ENCODE results near the gene NEK1.
A peak's percentile ranks its signal among the peaks of the same experiment; 100 is the strongest.
"Not testable (repeated sequence)": the region's sequence is repeated elsewhere in the genome, so short reads cannot be mapped to it uniquely, and the experiment has no call there.

NEK1 gene

DNA sequence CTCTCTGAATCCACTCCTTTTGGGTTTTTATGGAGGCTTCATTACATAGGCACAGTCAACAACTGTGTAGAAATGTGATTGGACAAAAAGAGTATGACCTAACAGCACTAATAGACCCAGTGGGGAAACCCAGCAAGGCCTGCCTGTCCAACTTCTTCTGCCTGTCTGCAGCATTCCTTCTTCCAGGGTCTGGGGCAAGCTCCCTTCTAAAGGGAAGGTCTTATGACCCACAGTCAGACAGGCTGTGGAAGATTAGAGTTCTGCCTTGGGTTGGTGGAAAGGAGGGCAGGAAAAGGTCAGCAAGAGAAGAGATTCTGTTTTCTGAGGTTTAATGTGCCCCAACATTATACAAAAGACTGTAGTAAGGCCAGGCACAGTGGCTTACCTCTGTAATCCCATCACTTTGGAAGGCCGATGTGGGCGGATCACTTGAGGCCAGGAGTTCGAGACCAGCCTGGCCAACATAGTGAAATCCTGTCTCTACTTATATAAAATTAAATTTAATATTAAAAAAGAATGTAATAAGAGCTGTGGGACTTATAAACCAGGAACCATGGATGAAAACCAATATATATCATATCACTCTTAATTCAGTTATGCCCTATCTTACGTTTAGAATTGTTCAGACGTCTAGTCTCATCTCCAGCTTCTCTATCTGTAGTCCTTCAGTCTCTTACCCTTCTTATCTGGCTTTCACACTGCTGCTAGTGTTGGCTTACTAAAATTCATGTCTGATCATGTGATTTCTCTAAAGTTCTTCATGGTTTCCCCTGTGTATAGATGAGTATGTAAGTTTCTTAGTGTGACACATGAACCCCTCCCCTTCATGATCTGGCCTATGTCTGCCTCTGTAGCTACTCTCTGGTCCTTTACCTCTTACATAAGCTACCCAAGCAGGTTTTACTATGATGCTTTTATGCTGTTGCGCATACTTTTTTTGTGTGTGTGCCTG is 14.2 kb upstream of the NEK1 start:
- no peaks in the 10 kb centered on the region for H3K9me3 ChIP-seq (ENCODE audit: control insufficient read depth, insufficient read depth, low read length)
- H3K27ac ChIP-seq (ENCODE audit: low read depth, low read length) = no peak overlapping the region
- H3K27me3 ChIP-seq (ENCODE audit: control insufficient read depth, insufficient read depth, low read length) = no peaks in the 10 kb centered on the region
- no peak overlapping the region for H3K9ac ChIP-seq (ENCODE audit: low read depth, low read length)
- no peak overlapping the region for H3K4me3 ChIP-seq (ENCODE audit: low read depth, low read length)
- no peaks in the 10 kb centered on the region for H3K36me3 ChIP-seq (ENCODE audit: control insufficient read depth, insufficient read depth, low read length)
- H3K4me1 ChIP-seq (ENCODE audit: control insufficient read depth, insufficient read depth, low read length) = peaks cover 11% of the 10 kb centered on the region; the same call in 1 of the 2 replicates

DNA sequence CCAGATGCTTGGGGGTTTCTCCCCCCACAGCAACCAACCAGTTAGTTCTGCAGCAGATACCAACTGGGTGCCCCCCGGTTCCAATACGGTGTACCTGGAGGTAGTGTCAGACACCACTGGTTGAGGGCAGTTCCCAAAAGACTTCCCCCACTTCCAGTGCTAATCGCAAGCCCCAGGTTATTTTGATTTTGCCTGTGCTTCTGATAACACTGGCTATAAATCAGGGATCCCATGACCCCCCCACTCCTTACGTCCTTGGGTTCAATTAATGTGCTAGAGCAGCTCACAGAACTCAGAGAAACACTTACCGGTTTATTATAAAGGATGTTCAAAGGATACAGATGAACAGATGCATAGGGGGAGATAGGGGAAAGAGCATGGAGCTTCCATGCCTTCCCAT is 13.5 kb upstream of the NEK1 start:
- Histone ChIP-seq H3K4me3 (ENCODE audit: low read depth, low read length) (no peak overlapping the region), H3K27me3 (ENCODE audit: control insufficient read depth, insufficient read depth, low read length) (no peaks in the 10 kb centered on the region), H3K4me1 (ENCODE audit: control insufficient read depth, insufficient read depth, low read length) (peaks cover 14% of the 10 kb centered on the region; the same call in 1 of the 2 replicates), H3K27ac (ENCODE audit: low read depth, low read length) (no peak overlapping the region), H3K9me3 (ENCODE audit: control insufficient read depth, insufficient read depth, low read length) (no peaks in the 10 kb centered on the region), H3K9ac (ENCODE audit: low read depth, low read length) (no peak overlapping the region), H3K36me3 (ENCODE audit: control insufficient read depth, insufficient read depth, low read length) (no peaks in the 10 kb centered on the region)

DNA sequence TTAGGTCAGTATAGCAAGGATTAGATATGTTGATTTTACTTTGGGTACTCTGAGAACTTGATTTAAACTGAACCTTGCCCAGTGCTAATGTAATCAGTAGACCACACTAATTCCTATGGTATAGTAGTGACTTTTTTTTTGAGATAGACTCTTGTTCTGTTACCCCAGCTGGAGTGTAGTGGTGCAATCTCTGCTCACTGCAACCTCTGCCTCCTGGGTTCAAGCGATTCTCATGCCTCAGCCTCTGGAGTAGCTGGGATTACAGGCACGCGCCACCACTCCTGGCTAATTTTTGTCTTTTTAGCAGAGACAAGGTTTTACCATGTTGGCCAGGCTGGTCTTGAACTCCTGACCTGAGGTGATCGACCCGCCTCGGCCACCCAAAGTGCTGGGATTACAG is 11.6 kb upstream of the NEK1 start:
- not testable (repeated sequence) for H3K9ac ChIP-seq (ENCODE audit: low read depth, low read length); H3K4me3 ChIP-seq (ENCODE audit: low read depth, low read length); H3K9me3 ChIP-seq (ENCODE audit: control insufficient read depth, insufficient read depth, low read length); H3K27ac ChIP-seq (ENCODE audit: low read depth, low read length); H3K27me3 ChIP-seq (ENCODE audit: control insufficient read depth, insufficient read depth, low read length); H3K36me3 ChIP-seq (ENCODE audit: control insufficient read depth, insufficient read depth, low read length)
- peaks cover 14% of the 10 kb centered on the region; the same call in 1 of the 2 replicates for H3K4me1 ChIP-seq (ENCODE audit: control insufficient read depth, insufficient read depth, low read length)

DNA sequence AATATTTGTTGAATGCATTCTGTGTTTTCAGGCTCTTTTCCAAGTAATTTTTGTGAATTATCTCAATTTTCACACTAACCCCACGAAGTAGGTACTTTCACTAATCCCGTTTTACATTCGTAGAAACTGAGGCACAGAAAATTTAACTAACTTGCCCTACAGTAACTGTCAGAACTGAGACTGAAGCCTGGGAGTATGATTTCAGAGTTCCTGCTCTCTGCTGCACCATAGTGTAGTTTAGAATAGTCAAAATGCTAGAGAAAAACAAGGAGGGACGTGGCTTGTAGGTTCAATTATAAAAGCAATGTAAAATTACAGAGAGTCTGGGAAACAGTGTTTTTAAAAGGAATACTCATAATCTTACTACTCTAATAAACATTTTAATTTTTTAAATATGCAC is 10.2 kb upstream of the NEK1 start:
- Histone ChIP-seq H3K36me3 (ENCODE audit: control insufficient read depth, insufficient read depth, low read length) (no peaks in the 10 kb centered on the region), H3K4me1 (ENCODE audit: control insufficient read depth, insufficient read depth, low read length) (peaks cover 14% of the 10 kb centered on the region; the same call in 1 of the 2 replicates), H3K4me3 (ENCODE audit: low read depth, low read length) (peak overlapping the region; percentile 89), H3K27ac (ENCODE audit: low read depth, low read length) (no peak overlapping the region), H3K27me3 (ENCODE audit: control insufficient read depth, insufficient read depth, low read length) (no peaks in the 10 kb centered on the region), H3K9me3 (ENCODE audit: control insufficient read depth, insufficient read depth, low read length) (no peaks in the 10 kb centered on the region), H3K9ac (ENCODE audit: low read depth, low read length) (no peak overlapping the region)

DNA sequence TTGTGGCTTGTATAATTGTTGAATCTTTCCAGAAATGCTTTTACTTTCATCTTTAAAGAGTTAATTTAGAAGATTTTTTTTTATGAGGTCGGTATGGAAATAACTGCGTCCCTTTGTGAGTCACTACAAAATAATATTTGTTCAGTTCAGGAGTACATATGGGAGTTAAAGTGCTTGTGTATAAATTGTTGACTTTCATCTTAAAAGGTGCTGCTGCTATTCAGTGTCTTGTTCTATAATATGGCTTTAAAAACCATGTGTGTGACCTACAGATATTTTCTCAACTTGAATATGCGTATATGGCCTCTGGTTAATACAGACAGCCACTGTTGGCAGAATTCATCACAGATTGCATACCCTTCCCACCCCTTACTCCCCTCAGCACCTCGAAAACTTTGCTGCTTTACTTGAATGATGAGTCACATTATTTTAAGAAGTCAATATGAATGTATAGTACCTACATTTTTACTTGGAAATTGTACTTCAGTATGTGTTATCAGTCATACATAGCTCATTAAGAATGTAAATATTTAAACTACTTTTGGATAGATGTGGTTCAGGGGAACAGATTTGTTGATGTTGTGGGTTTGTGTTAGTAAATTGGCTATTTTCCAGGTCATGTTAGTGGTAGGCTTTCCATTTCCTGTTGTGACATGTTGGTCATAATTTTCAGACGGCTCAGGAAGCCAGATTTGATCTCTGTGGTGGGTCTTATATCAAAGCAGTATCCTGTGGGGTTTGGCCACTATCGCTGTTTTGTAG is 9.5 kb upstream of the NEK1 start:
- Histone ChIP-seq H3K36me3 (ENCODE audit: control insufficient read depth, insufficient read depth, low read length) (no peaks in the 10 kb centered on the region), H3K9me3 (ENCODE audit: control insufficient read depth, insufficient read depth, low read length) (no peaks in the 10 kb centered on the region), H3K27ac (ENCODE audit: low read depth, low read length) (no peak overlapping the region), H3K27me3 (ENCODE audit: control insufficient read depth, insufficient read depth, low read length) (no peaks in the 10 kb centered on the region), H3K4me3 (ENCODE audit: low read depth, low read length) (peak overlapping the region; percentile 89), H3K9ac (ENCODE audit: low read depth, low read length) (peak overlapping the region; percentile 39; the same call in 1 of the 2 replicates), H3K4me1 (ENCODE audit: control insufficient read depth, insufficient read depth, low read length) (peaks cover 14% of the 10 kb centered on the region; the same call in 1 of the 2 replicates)

DNA sequence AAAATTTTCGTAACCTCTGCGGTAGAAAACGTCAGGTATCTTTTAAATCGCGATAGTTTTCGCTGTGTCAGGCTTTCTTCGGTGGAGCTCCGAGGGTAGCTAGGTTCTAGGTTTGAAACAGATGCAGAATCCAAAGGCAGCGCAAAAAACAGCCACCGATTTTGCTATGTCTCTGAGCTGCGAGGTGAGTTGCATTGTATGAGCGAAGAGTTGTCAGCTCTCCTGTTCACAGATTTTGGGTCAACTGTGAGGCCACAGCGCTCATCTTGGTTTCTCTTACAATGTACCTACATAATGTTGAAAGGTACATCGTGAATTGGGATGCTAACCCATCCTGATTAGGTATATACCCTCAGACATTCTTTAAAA is 8.5 kb upstream of the NEK1 start:
- Histone ChIP-seq H3K9me3 (ENCODE audit: control insufficient read depth, insufficient read depth, low read length) (no peaks in the 10 kb centered on the region), H3K4me1 (ENCODE audit: control insufficient read depth, insufficient read depth, low read length) (peaks cover 14% of the 10 kb centered on the region; the same call in 1 of the 2 replicates), H3K4me3 (ENCODE audit: low read depth, low read length) (peak overlapping the region; percentile 89)

DNA sequence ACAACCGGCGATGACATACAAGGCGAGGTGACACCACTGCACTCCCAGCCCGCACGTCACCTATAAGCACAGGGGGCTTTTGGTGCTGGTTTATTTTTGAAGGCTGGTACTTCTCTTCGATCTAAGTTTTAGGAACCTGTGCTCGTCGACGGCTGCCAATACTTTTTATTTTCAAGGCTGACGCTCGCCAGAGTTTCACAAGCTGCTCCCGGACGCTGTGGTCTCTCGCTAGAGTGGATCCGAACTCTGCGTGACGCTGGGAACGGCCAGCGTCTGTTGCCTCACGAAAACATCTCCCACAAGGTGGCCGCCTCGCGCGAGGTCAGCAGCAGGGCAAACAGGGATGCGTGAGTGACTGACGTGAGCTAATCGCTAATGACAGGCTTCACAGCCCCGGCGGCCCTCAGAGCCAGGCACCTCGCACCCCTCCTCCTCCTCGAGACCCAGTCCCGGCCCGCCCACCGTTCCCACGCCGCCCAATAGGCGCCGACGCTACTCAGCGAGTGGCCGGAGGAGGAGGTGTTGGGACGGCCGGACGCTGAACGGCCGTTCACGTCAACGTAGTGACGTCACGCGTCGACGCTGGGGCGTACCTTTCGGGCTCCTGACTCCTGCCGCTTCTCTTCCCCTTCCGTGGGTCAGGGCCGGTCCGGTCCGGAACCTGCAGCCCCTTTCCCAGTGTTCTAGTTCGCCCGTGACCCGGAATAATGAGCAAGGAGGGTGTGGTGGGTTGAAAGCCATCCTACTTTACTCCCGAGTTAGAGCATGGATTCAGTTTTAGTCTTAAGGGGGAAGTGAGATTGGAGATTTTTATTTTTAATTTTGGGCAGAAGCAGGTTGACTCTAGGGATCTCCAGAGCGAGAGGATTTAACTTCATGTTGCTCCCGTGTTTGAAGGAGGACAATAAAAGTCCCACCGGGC is 7.8 kb upstream of the NEK1 start, which contains the start of gene CLCN3:
Gene CLCN3 (plus strand): TSS at position 621 of the 922 bp plus-strand sequence. CDS start 15,351 bp downstream, outside the sequence.
- Histone ChIP-seq H3K4me3 (ENCODE audit: low read depth, low read length) (peak within 1 kb of the TSS; percentile 89), H3K36me3 (ENCODE audit: control insufficient read depth, insufficient read depth, low read length) (no peaks in the 10 kb centered on the region), H3K9me3 (ENCODE audit: control insufficient read depth, insufficient read depth, low read length) (no peaks in the 10 kb centered on the region), H3K27ac (ENCODE audit: low read depth, low read length) (peak within 1 kb of the TSS; percentile 92), H3K9ac (ENCODE audit: low read depth, low read length) (peak within 1 kb of the TSS; percentile 90), H3K27me3 (ENCODE audit: control insufficient read depth, insufficient read depth, low read length) (no peaks in the 10 kb centered on the region), H3K4me1 (ENCODE audit: control insufficient read depth, insufficient read depth, low read length) (peaks cover 14% of the 10 kb centered on the region; the same call in 1 of the 2 replicates)

More for the DNA sequence above, 8.5 kb upstream of the NEK1 start:
- Histone ChIP-seq H3K27ac (ENCODE audit: low read depth, low read length) (peak overlapping the region; percentile 92), H3K36me3 (ENCODE audit: control insufficient read depth, insufficient read depth, low read length) (no peaks in the 10 kb centered on the region), H3K27me3 (ENCODE audit: control insufficient read depth, insufficient read depth, low read length) (no peaks in the 10 kb centered on the region), H3K9ac (ENCODE audit: low read depth, low read length) (peak overlapping the region; percentile 90)

DNA sequence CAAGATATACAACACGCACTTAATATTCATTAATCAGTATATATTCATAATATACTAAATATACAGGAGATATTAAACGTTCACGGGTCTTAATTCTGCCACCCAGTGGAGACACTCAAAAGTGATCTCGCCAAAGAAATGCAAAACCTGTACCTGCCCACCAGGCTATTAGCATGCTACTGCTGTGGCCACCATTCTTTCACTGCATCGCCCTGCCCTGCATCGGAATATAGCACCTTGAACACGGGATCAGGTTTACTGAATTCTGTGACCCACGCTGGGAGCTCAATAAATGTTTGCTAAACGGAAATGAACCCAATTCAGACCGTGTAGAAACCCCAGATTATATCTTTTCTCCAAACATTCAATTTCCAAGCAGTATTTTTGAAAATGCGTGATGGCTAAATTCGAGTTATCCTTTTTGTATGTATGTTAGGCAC is 7.2 kb upstream of the NEK1 start:
- peak overlapping the region; percentile 28; the same call in 1 of the 2 replicates for H3K9ac ChIP-seq (ENCODE audit: low read depth, low read length)
- H3K4me3 ChIP-seq (ENCODE audit: low read depth, low read length) = peak overlapping the region; percentile 89
- peaks cover 14% of the 10 kb centered on the region; the same call in 1 of the 2 replicates for H3K4me1 ChIP-seq (ENCODE audit: control insufficient read depth, insufficient read depth, low read length)
- H3K27ac ChIP-seq (ENCODE audit: low read depth, low read length) = peak overlapping the region; percentile 87
- no peaks in the 10 kb centered on the region for H3K36me3 ChIP-seq (ENCODE audit: control insufficient read depth, insufficient read depth, low read length)
- H3K9me3 ChIP-seq (ENCODE audit: control insufficient read depth, insufficient read depth, low read length) = no peaks in the 10 kb centered on the region
- no peaks in the 10 kb centered on the region for H3K27me3 ChIP-seq (ENCODE audit: control insufficient read depth, insufficient read depth, low read length)

DNA sequence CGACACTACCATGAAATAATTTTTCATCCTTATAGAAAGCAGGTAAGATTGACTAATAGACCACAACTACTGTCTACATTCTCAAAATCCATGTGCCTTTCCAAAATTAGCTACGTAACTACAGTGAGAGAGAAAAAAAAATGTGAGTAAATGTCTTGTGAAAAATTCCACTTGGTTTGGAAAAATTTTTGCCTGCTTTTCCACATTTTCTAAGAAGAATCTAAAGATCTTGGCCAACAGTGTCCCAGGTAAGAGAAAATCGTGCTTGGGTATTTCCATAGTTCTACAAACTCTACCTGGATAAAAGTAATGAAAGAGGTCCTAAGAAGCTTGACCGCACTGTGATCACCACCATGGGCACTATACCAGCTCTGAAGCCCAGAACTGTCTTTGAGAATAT is 6.6 kb upstream of the NEK1 start:
- Histone ChIP-seq H3K9ac (ENCODE audit: low read depth, low read length) (no peak overlapping the region), H3K4me3 (ENCODE audit: low read depth, low read length) (0 out of 2 replicates have a peak overlapping the region, but pooled peaks have one; percentile 89)

DNA sequence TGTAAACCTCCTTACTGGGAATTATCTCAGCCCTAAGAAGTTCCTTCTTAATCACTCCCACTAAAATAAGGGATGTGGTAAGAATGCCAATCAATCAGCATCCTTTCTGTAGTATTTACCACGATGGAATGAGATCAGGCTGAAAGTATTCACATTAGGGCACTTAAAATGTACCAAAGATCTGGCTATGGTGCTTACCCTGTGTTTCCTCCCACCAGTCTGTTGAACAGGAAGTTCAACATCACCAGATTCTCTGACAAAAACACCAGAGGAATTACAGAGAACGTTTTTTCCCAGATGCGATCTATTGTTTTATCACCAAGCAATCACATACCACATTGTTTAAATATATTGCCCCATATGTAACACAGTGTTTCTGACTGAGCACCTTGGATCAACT is 5.9 kb upstream of the NEK1 start:
- Histone ChIP-seq H3K9me3 (ENCODE audit: control insufficient read depth, insufficient read depth, low read length) (no peaks in the 10 kb centered on the region), H3K4me3 (ENCODE audit: low read depth, low read length) (no peak overlapping the region), H3K9ac (ENCODE audit: low read depth, low read length) (no peak overlapping the region), H3K27ac (ENCODE audit: low read depth, low read length) (no peak overlapping the region), H3K4me1 (ENCODE audit: control insufficient read depth, insufficient read depth, low read length) (peaks cover 17% of the 10 kb centered on the region; the same call in 1 of the 2 replicates), H3K36me3 (ENCODE audit: control insufficient read depth, insufficient read depth, low read length) (no peaks in the 10 kb centered on the region), H3K27me3 (ENCODE audit: control insufficient read depth, insufficient read depth, low read length) (no peaks in the 10 kb centered on the region)

More for the DNA sequence above, 6.6 kb upstream of the NEK1 start:
- Histone ChIP-seq H3K27me3 (ENCODE audit: control insufficient read depth, insufficient read depth, low read length) (no peaks in the 10 kb centered on the region), H3K9me3 (ENCODE audit: control insufficient read depth, insufficient read depth, low read length) (no peaks in the 10 kb centered on the region), H3K27ac (ENCODE audit: low read depth, low read length) (no peak overlapping the region), H3K36me3 (ENCODE audit: control insufficient read depth, insufficient read depth, low read length) (no peaks in the 10 kb centered on the region), H3K4me1 (ENCODE audit: control insufficient read depth, insufficient read depth, low read length) (peaks cover 14% of the 10 kb centered on the region; the same call in 1 of the 2 replicates)

Measured in HUES48 (cell line).